NCI-H1092 (cell line): Measurements from ENCODE around the gene PFKFB4.
"Not testable (repeated sequence)": the region's sequence is repeated elsewhere in the genome, so short reads cannot be mapped to it uniquely, and the experiment has no call there.

Source experiments
- DNase-seq: peaks from one replicate; lab custom pipeline; 2025; lab: John Stamatoyannopoulos, UW

The PFKFB4 gene

DNA sequence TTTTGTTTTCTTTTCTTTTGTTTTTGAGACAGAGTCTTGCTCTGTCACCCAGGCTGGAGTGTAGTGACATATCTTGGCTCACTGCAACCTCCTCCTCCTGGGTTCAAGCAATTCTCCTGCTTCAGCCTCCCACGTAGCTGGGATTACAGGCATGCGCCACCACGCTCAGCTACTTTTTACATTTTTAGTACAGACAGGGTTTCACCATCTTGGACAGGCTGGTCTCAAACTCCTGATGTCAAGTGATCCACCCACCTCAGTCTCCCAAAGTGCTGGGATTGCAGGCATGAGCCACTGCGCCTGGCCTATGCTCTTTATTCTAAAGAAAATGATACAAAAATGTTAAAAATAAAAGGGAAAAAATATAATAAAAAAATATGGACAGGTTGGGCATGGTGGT lies 25.9 kb downstream of the PFKFB4 start:
- not testable (repeated sequence) for DNase-seq

DNA sequence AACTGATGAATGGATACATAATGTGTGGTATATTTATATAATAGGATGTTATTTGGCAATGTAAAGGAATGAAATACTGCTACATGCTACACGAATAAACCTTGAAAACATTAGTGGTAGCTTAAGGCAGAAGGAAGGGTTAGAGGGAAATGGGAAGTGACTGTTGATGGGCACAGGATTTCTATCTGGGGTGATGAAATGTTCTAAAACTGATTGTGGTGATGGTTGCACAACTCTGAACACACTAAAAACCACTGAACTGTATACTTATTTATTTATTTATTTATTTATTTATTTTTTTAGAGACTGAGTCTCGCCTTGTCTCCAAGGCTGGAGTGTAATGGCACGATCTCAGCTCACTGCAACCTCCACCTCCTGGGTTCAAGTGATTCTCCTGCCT lies 27.8 kb downstream of the PFKFB4 start:
- DNase-seq = no peak

DNA sequence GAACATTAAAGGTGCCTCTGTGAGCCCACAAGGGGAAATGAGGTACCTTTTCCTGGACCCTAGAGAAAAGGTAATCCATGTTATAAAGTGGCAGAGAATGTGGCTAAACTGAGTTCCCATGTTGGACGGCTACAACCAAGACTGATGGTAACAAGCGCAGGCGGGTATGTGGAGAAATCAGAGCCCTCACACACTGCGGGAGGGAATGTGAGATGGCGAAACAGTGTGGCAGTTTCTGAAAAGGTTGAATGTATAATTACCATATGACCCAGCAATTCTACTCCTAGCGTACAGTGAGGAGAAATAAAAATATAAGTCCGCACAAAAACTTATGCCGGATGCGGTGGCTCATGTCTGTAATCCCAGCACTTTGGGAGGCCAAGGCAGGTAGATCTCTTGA lies 28.6 kb downstream of the PFKFB4 start:
- no peak for DNase-seq

DNA sequence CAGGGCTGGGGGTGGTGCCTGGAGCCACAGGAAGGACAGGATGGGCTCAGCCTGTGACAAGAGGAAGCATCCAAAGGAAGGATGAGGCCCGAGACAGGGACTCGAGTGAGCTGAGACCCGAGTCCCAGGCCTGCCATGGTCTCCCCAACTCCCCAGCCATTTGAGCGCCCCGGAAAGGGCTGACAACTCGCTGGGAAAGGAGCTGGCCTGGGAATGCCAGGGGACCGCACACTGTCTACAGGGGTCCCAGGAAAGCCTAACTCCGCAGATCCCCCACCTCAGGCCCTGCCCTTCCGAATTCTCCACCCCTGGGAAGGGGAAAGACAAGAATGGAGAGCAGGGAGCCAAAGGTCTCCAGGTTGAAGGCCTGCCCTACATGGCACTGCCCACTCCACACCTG lies 31.6 kb downstream of the PFKFB4 start:
- DNase-seq = no peak

DNA sequence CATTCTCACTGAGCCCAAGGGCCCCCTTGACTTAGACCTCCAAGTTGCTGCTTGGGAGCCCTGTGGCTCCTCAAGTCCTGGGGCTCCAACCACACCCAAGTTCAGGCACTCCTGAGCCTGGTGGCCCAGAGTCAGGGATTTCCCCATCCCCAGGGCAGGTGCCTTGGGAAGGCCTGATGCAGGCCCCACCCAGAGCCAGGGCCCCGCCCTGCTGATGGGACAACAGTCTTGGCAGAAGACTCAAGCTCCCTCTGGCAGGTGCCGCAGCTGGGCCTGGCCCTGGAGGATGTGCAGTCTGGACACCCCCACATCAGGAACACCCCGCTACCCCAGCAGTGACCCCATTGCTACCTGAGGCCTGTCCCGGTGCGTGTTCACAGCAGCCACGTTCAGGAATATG lies 35.0 kb downstream of the PFKFB4 start:
- no peak for DNase-seq

DNA sequence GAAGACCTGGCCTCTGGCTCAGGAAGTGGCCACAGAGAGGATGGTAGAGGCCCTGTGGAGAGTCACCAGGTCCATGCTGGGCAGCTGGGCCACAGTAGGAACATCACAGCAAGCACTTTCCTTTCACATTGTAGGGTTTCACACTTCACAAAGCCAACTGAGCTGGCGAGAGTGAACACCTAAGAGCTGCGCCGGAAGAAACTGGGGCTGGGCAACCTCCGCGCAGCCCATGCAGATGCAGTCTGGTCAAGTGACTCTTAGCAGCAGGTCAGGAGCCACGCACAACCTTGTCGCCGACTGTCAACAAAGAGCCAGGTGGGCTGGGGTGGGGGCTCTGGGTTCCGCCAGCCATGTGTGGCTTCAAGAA lies 37.3 kb downstream of the PFKFB4 start:
- DNase-seq = no peak

DNA sequence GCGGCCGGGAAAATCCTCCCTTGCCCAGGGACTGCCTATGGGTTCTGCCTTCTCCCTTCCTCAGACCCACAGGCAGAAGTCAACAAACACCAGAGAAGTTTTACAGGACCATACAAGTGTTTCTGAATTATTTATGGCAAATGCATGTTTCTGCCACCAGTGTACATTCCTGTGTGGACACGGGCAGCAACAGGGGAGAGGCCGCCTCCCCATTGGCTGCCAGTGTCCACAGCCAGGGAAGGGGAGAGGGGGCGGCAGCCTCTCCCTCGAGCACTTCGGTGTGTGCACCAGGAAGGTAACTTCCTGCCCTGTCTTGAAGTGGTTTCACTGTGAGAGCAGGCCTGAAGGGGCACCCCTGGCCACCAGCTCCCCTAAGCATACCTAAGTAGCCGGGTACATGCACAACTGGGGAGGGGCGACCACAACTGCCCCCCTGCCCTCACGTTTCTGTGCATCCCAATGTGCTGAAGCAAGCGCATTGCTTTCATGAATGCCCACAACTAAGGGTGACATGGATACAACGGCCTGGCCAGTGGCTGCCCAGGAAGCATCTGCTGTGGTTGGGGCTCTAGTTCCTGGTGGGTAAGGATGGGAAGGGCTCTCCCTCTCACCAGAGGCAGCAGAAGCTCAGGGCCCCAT lies 37.8 kb downstream of the PFKFB4 start:
- DNase-seq = no peak

DNA sequence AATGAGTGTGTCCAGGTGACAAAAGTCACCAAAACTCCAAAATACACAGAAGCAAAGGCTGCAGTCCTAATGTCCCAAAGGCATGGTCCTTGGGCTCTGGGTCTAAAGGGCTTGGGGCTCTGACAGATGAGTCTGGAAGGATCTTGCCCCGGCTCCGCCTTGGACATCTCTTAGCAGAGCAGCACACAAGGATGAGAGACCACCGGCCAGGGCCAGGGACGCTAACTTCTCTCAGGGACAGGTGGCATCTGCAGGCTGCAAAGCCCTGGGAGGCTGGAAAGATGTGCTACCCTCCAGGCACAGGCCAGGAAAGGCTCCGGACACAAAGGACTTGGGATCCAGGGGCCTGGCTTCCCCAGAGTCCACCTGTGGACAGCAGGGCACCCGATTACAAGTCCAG lies 38.5 kb downstream of the PFKFB4 start:
- DNase-seq = no peak

DNA sequence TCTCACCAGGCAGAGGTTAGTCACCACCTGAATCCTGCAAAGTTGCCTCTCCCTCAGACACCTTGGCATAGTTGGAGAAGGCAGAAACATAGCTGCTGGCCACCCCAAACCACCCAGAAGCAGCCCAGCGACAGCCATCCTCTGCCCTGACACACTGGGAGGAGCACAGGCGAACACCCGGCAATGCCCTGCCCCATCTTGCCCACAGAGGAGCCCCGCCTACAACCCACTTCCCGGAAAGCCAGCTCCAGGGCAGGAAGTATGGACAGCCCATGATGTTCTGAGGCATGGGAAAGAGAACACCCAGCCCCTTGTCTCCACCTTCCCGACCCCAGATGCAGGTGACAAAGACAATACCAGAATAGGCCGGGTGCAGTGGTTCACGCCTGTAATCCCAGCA lies 40.0 kb downstream of the PFKFB4 start:
- no peak for DNase-seq

DNA sequence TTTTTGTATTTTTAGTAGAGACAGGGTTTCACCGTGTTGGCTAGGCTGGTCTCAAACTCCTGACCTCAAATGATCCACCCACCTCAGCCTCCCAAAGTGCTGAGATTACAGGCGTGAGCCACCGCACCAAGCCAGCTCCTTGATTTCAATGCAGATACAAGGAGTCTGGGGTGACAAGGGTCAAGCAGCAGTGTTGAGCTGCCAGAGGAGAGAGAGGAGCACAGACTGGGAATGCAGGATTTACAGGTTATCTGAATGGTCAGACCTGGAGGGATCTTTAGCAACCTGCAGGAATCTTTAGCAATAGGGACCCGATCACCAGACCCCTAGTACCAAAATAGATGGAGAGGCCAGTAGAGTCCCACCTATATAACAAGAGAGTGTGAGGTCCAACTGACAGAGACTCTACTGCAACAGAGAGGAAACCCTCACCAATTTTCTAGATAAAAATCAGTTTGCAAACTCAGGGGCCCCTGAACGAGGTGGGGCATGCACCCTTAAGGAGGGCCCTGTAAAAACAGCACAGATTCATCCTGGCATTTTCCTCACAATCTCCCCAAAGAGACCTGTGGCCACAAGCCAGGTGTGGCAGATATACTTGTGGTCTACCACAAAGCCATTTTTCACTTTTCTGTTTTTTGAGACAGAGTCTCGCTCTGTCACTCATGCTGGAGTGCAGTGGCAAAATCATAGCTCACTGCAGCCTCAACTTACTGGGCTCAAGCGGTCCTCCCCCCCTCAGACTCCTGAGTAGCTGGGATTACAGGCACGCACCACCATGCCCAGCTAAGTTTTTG lies 42.0 kb downstream of the PFKFB4 start:
- DNase-seq = no peak

DNA sequence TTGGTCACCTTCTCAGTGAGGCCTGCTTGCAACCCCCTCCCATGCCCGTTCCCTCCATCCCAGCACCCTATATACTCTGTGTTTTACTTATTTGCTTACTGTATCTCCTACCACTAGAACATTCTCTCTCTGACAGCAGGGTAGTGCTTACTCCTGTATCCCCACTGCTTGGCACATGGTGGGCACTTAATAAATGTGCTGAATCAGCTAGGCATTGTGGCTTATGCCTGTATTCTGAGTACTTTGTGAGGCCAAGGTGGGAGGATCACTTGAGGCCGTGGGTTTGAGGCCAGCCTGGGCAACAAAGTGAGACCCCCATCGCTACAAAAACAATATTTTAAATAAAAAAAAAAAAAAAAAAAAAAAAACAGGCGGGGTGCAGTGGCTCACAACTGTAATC lies 45.1 kb downstream of the PFKFB4 start:
- DNase-seq = no peak

DNA sequence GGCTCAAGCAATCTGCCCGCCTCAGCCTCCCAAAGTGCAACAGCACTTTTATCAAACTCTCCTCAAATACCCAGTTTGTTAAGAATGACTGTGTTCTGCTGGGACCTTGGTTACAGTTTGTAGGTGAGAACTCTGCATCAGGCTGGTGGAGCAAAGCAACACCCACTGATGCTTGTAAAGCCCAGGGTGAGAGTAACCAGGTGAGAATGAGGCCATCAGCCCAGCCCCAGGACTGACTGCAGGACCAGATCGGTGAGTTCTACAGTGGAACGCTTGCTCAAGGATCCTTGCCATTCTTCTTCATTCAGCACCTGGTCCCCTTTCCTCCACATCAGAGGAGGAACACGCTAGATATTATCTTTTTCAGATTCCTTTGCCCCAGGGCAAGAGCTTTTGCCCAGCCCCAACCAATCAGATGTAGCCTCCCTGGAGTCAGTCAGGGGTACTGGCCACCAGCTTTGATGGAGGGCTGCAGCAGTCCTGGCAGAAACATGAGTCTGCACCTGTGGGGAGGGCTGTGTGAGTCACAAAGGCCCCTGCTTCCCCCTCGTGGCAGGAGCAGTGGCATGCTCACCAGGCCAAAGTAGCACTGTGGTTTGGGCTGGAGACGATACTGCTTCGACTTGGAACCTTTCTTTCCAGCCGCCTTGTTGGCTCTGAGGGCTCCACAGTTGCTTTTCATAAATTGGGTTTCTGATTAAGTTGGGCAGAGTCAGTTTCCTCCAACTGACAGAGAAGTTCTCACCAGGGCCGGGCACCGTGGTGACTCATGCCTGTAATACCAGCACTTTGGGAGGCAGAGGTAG lies 49.1 kb downstream of the PFKFB4 start:
- DNase-seq = no peak

DNA sequence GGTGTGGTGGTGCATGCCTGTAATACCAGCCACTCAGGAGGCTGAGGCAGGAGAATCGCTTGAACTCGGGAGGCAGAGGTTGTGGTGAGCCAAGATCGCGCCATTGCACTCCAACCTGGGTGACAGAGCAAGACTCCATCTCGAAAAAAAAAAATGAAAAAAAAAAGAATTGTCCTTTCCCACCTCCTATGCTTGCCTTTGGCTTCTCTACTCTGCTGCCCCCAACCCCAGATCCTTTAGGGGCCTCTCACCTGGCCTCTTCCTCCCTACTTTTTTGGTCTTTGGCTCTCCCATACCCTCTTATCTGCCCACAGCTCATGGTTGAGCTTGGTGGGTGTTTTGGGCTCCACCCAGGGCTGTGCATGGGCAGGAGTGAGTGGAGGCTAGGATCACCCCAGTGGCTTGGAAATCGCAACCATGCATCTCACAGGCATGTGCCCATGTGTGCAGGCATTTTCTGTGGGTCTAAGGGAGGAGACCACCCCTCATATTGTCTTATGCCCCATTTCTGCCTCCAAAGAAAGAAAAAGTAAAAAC lies 50.6 kb downstream of the PFKFB4 start:
- no peak for DNase-seq

DNA sequence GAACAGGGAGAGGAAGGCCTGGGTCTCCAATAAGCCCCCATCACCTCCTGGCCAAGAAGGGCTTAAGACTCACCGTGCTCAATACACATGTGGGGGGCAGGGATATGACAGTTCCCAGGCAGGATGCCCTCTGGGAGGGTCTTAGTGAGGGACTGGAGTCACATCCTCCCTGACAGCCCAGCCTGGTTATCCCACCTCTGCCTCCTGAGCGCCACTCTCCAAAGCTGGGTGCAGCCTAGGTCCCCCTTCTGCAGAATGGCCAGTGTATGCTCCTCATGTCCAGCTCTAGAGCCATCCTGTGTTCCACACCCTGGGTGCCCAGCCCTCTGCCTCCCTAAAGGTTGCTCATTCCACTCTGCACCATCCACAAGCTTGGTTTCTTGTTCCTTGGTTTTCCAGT lies 51.5 kb downstream of the PFKFB4 start:
- no peak for DNase-seq

DNA sequence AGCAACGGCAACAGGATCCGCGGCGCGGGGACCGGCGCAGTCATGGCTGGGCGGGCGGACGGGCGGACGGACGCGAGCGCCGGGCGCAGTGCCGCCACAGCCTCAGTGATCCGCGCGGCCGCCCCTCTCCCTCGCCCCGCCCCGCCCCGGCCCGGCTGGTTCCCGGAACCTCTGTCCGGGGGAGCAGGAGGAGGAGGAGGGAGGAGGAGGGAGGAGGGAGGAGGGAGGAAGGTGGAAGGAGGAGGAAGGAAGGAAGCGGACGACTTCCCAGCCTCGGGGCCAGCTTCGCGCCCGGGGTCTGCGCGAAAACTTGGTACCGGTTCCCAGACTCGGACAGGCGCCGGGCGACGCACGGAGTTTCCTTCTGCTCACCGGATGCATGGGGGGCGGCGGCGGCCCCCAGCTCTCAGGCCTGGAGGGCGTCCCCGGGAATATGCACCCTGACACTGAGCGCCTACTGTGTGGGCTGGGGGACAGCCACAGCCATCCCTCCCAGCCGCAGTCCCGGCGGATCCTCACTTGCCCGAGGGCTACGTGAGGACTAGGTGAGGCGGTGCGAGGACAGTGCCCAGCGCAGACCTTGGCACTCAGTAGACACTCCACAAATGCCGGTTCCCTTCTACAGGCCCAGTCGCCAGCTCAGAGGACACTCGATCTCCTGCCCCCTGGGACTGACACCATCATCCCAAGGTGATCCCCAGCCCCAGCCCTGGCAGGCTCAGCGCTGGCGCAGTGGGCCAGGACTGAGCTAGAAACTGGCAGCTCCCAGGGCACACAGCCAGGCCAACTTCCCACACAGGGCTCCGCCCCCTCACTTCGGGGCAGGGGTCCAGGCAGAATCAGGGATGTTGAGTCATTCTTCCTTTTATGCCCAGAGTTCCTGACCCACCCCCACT lies 52.3 kb downstream of the PFKFB4 start, which contains the start of gene SHISA5:
Gene SHISA5, minus strand, starts transcription at position 124 of the 896 bp plus-strand sequence. Its CDS starts 80 bp downstream, at position 44.
- no peak for DNase-seq

DNA sequence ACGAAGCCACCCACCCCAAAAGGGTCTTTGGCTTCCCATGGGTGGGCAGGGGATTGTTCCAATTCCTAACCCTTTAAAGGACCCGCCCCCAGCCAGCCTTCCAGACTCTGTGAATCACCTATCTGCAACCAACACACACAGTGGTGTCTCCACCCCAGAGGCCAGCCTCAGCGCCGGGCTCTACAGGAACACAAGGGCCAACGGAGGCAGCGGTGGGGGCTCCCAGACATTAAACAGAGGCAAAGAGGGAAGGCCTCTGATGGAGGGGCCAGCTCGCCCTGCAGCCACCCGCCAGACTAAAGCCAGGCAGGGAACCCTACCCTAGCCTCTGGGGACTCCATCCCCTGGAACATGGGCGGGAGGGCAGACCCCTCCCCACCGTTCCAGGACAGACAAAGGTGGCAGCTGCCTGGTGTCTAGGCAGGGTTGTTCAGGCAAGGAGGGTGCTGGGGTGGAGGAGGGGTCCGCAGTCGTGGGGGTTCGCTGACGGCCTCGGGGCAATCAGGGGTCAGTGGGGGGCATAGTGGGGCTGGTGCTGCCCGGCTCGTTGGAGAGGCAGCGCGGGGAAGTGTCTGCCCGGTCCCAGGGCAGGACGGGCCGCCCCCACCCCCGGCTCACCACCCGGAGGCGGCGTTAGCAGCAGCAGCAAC lies 53.1 kb downstream of the PFKFB4 start:
- DNase-seq = no peak

DNA sequence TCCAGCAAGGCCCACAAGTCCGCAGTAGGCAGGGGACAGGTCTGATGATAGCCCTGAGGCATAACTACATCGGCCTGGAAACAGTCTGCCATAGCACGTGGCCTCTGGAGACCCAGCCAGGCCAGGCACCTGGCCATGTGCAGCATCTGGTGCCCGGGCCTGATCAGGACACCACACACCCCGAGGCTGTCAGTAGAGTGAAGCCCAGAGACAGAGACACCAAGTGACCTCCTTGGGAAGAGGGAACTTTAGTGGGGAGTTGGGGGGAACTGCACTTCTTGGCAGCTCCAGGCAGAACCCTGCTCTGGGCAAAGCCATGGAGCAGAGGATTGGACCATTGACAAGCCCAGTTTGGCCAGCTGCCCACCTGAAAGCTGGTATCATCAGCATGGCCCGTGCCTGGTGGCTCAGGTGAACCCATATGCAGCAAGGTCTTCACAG lies 53.9 kb downstream of the PFKFB4 start:
- no peak for DNase-seq

DNA sequence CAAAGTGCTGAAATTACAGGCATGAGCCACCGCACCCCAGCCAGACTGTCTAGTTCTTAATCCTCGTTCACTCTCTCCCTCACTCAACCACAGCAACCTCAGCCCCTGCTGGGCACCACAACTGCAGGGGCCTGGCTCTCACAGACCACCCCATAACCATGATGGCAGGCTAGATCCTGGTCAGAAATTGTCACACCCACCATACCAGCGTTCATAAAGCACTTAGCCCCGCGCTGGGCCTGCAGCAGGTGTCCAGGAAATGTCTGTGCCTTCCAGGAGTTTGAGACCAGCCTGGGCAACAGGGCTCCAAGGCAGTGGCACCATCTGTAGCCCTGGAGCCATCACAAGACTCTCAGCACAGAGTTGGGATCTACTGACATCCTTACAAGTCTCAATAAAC lies 54.5 kb downstream of the PFKFB4 start:
- DNase-seq = no peak

DNA sequence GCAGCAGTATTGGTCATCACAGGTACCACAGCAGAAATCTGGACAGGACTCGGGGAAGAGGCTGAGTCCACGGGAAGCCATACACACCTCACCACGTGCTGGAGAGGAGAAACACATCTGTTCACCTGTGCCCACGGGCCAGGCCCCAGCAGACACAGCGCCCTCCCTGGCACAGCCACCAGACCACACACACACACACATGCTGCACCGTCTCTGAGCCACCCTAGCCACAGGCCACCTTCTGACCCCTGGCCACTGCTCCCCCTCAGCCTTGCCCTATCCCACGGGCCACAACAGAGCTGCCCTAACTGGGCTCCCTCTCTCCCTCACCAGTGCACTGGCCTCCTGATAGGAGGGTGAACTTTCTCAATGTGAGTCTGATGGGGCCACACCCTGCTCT lies 55.4 kb downstream of the PFKFB4 start:
- no peak for DNase-seq

DNA sequence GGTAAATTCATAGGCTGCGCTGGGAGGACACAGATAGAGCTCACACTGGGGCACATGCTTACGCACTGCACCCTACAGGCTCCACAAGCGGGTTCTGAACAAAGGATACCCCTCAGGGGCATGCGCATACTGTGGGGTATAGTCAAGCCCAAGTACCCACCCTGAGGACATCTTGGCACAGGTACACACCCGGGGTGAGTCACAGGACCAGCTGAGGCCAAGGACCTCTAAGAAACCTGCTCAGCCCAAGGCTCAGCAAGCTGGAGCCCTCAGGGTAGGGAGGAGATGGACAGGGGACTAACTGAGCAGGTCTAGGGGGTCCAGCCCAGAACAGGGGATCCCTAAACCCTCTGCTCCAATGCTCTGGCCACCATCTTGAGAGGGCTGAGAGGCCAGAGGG lies 55.9 kb downstream of the PFKFB4 start:
- no peak for DNase-seq

DNA sequence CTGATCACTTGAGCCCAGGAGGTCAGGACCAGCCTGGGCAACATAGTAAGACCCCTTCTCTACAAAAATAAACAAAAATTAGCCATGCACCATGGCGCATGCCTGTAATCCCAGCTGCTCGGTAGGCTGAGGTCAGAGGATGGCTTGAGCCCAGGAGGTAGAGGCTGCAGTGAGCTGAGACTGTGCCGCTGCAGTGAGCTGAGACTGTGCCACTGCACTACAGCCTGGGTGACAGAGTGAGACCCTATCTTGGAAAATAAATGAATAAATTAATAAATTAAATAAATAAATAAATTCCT lies 63.5 kb downstream of the PFKFB4 start:
- no peak for DNase-seq
